ELF-1 (cell line): ENCODE data around the gene SORD.
A peak's percentile ranks its signal among the peaks of the same experiment; 100 is the strongest.
"Not testable (repeated sequence)": the region's sequence is repeated elsewhere in the genome, so short reads cannot be mapped to it uniquely, and the experiment has no call there.

Experiments used
- DNase-seq: peaks from one replicate; pipeline ENCODE4 v3.0.0-alpha.2; 2016; ENCODE audit warnings: low read depth, low spot score

Gene SORD

GRCh38 chr15:45062301-45062700 is 39.3 kb downstream of the SORD start:
- DNase-seq: not testable (repeated sequence)

GRCh38 chr15:45064386-45064785 is 41.4 kb downstream of the SORD start:
- no peak for DNase-seq

GRCh38 chr15:45069942-45070360 is 47.0 kb downstream of the SORD start:
- DNase-seq: not testable (repeated sequence)

DNA sequence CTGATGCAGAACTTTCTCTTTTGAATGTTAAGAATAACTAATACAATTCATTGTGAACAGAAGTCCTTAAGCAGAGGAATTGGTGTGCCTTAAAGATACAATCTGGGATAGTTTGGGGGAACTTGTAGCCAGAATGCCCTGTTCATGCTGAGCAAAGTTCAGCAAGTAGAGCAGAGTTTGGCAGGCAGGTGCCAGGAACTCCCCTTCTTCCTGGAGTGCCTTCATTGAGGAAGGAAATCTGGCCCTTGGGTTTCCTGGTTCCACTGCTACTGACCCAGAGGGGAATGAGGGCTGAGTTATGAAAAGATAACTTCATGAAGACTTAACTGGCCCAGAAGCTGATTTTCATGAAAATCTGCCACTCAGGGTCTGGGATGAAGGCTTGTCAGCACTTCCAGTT is 50.6 kb downstream of the SORD start:
- DNase-seq: not testable (repeated sequence)

GRCh38 chr15:45075440-45076320 is 52.7 kb downstream of the SORD start:
- not testable (repeated sequence) for DNase-seq

DNA sequence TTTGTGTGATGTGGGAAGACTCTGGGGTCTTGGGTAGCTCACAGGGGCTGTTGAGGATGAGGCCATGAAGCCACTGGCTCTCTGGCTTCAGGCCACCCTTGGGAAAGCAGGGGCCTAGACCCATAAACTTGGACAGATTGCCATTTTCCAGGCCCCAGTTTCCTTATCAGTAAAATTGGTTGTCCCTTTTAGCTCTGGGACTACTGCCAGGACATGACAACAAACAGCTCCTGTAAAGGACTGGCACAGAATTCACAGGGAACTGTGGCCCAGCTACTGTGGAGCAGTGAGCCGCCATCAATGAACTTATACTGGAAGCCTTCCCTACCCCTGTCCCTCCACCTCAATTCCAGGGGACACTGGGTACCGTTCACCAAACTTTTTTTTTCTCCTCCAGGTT is 54.4 kb downstream of the SORD start:
- DNase-seq: not testable (repeated sequence)

- not testable (repeated sequence) for DNase-seq
Measured at GRCh38 chr15:45079201-45079600, 56.2 kb downstream of the SORD start.

DNA sequence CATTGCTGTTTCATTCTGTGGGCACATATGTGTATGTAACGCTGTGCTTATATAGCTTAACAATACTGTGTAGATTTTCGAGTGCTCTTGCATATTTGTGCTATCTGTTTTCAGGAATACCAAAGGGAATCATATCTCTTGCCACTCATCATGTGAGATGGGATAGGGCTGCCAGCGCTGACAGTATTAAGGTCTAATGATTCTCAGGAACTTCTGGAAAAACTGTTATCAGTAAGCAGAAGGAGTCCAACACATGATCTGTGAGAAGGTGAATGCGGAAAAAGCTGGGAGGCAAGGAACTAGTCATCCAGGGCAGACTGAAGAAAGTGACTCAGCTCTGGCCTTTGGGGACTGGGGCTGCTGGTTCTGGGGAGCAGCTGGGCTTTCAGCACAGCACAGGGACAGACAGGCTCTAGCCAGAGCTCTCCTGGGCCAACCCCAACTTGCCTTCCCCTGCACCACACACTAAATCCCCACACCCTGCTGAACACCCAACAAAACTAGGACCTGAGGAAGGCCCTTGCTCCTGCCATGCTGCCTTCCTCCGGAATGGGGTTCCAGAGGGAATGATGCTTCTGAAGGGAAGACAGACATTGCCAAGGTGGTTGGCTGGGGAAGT is 56.7 kb downstream of the SORD start:
- not testable (repeated sequence) for DNase-seq

DNA sequence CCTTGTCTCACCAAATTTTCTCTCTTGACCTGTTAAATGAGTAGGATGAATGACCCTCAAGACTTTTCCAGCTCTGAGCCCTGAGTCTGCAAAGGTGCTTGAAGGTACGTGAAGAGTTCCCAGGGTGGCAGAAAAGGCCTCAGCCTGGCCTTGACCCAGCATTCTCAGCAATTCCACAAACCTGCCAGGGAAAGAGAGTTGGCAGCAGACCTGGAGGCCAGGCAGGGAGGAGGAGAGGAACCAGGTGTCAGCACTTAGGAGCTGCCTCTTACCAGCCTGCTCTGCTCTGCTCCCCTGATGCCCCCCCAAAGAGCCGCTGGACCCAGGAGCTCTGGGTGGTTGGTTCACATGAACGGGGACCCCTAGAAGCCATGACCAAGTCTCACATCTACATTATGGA is 57.6 kb downstream of the SORD start:
- DNase-seq: not testable (repeated sequence)

DNA sequence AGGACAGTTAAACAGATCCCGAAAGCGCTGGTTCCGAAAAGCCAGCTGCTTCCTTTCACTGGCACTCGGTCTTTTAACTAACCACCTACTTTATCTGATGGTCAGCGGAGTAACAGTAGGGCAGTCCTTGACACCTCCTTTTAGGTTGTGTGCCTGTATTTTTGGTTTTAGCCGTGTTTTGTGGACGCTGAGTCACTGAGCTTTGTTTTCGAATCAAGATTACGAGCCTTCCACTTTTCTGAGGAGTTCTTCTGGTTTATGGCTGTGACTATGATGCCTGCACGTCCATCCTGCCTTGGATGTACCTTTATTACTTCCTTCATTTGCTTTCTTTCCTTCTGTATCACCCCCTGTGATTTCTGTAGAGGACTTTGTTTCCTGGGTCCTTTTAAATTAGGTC is 59.4 kb downstream of the SORD start:
- DNase-seq: not testable (repeated sequence)

DNA sequence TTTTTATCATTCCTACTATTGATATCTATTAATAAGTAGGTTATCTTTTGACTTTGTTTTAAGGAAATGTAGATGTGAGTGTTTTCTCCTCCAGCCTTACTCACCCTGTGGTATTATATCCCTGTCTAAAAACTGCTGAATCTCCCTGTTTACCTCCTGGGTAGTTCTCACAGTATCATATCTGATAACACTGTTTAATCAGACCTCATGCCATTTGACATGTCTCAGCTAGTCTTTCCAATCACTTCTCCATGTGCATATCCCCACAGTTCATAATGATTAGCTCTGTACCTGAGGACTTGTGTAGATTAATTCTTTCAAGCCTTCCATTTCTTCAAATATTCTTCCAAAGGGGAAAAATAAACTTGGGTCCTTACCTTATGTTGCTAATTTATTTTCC is 60.2 kb downstream of the SORD start:
- no peak for DNase-seq

DNA sequence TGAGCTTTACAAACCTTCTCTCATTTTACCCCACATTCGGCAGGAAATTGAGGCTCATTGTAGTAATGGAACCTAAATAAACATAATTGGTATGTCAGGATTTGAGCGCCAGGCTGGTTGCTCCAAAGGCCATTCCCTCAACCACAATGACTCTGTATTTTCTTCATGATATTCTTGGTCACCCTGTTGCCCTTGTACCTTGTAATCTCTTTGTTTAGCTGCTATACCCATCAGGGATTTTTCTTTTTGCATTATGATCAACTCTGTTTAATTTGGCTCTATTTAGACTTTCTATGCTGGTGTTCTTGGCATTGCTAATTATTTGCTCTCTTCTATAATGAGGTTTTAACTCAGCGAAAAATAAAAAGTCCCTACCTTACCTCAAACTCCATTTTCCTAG is 61.2 kb downstream of the SORD start:
- DNase-seq: no peak

GRCh38 chr15:45087513-45087912 is 64.5 kb downstream of the SORD start:
- no peak for DNase-seq

DNA sequence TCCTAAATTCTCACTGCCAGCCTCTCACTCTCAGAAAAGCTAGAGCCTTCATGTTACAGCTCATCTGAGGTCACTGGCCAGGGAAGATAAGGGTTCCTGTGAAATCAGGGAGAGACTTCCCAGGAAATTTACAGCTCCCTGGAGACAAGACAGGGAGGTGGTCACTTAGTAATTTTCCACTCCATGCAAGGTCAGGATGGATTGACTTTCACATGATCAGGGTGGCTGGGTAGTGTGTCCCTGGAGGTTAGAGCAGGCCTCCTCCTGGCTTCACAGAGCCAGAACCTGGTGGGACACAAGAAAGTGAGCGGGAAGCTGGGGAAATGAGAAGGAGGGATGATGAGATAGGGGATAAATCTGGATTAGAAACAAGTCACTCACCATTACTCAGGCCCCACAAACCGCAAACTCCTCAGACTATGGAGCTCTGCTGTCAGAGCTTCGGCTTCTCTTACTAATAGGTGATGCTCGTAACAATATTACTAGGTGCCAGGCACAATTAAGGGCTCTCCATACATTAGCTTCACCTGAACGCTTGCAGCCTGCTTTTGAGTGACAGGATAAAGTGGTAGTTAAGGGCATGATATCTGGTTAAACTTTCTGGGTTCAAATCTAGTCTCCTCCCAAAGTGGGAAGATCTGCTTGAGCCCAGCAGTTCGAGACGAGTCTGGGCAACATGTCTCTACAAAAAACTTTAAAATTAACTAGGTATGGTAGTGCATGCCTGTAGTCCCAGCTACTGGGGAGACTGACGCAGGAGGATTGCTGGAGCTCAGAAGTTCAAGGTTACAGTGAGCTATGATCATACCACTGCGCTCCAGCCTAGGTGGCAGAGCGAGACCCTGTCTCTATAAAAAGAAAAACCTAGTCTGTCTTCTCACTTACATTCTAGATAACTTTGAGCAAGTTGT is 66.1 kb downstream of the SORD start:
- DNase-seq: peak; percentile 39

- DNase-seq: no peak
Measured at GRCh38 chr15:45089712-45090373, 66.8 kb downstream of the SORD start.

GRCh38 chr15:45091161-45091560 is 68.2 kb downstream of the SORD start:
- no peak for DNase-seq

GRCh38 chr15:45091576-45091975 is 68.6 kb downstream of the SORD start:
- DNase-seq: no peak

DNA sequence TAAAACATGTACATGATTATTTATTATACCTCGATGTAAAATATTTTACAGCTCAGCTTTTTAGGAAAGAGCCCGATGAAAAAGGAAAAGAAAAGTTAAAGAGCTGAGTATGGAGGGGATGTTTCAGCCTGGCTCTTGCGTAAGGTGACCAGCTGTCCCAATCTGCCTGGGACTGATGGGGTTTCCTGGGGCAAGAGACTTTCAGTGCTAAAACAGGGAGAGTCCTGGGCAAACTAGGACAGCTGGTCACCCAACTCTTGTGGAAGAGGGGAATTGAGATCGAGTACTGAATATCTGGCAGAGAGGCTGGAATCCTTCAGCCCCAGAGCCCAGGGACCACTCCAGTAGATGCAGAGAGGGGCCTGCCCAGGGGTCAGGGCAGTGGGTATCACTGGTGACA is 70.0 kb downstream of the SORD start:
- no peak for DNase-seq

- no peak for DNase-seq
Measured at GRCh38 chr15:45093622-45094357, 70.8 kb downstream of the SORD start.

DNA sequence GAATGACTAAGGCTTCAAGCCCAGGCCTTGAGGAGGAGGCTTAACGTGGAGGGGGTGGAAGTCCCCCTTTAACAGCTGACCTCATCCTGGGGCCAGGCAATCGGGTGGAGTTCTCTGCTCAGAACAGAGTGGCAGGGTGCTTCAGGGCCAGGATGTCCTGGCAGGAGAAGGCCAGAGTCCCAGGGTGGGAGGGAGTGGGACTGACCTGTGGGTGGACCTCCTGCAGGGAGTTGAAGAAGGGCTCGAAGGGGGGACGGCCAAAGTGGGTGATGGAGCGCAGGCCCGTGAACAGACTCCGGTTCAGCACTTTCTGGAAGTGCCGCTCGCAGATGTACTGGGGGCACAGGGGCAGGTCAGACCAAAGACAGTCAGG is 71.3 kb downstream of the SORD start:
- no peak for DNase-seq

GRCh38 chr15:45095661-45096060 is 72.7 kb downstream of the SORD start:
- DNase-seq: no peak
